Measurements from ENCODE around the gene STBD1. TPM values are rescaled to one million over a fixed set of nuclear protein-coding genes. Genes with fewer than 3 reads are reported as not detected.

STBD1 gene
- total RNA-seq, 1 experiment from 2014 or later, result 3.7 TPM

DNA sequence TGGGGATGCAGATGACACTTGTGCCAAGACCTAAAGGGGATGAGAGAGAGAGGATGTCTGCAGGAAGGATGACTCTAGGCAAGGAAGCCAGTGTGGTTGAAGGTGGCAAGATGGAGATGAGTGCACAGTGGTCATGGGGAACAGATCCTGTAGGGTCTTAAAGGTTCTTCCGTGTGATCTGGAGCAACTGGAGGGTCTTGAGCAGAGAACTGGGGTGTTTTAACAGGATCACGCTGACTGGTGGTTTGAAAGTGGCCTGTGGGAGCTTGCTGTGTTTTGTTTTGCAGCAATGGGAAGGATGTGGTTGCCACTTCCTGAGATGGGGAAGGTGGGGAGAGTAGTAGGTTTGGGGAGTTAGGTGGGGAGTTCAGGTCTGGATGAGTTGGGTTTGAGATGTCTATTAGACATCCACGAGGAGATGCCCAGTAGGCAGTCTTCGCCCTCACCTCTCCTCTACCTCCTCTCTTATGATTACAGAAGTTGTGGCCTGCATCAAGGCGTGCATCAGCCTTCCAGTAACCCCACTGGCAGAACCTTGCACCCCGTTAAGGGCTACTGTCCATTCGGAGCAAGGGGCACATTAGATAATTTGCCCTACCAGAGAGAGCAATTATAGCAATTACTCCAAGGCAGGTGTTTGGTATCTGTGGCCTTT, 1.4 kb upstream of the STBD1 start:
- no peak for DNase-seq (ENCODE audit: unreplicated experiment)
- POLR2A ChIA-PET, result interaction anchor here (0.5 to 4.8 kb wide), 23 partner anchors 21 to 852 kb away, joined by 3 to 76 read pairs (median 5); partner anchors contain the start of genes CCNG2, NUP54, SCARB2 and SHROOM3
- intact Hi-C loops (cut with micrococcal nuclease), result loop anchor here (5.0 to 10.0 kb wide), 3 partner anchors 93 to 200 kb away; partner anchors contain the start of gene SCARB2
- TF ChIP-seq, protein P1, sequence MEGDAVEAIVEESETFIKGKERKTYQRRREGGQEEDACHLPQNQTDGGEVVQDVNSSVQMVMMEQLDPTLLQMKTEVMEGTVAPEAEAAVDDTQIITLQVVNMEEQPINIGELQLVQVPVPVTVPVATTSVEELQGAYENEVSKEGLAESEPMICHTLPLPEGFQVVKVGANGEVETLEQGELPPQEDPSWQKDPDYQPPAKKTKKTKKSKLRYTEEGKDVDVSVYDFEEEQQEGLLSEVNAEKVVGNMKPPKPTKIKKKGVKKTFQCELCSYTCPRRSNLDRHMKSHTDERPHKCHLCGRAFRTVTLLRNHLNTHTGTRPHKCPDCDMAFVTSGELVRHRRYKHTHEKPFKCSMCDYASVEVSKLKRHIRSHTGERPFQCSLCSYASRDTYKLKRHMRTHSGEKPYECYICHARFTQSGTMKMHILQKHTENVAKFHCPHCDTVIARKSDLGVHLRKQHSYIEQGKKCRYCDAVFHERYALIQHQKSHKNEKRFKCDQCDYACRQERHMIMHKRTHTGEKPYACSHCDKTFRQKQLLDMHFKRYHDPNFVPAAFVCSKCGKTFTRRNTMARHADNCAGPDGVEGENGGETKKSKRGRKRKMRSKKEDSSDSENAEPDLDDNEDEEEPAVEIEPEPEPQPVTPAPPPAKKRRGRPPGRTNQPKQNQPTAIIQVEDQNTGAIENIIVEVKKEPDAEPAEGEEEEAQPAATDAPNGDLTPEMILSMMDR (IDR thresholded peaks at IDR 0.05; ENCODE audit: unreplicated experiment), result no peak
- Mint-ChIP-seq H3K4me3 (ENCODE audit: unreplicated experiment) (peak overlapping the region; percentile 94), H3K9me3 (ENCODE audit: unreplicated experiment) (no peaks in the 10 kb centered on the region), H3K27ac (ENCODE audit: low read depth, unreplicated experiment) (no peak overlapping the region), H3K4me1 (ENCODE audit: insufficient read depth, unreplicated experiment) (peaks cover 44% of the 10 kb centered on the region), H3K36me3 (ENCODE audit: insufficient read depth, unreplicated experiment) (peaks cover 18% of the 10 kb centered on the region), H3K27me3 (ENCODE audit: insufficient read depth, unreplicated experiment) (no peaks in the 10 kb centered on the region)
- BruUV-seq (replicated peaks), result no TSS peak
- CTCF ChIA-PET, result interaction anchor here (0.5 to 5.3 kb wide), 9 partner anchors 26 to 309 kb away, joined by 3 to 50 read pairs (median 5); no protein-coding TSS in a partner anchor

DNA sequence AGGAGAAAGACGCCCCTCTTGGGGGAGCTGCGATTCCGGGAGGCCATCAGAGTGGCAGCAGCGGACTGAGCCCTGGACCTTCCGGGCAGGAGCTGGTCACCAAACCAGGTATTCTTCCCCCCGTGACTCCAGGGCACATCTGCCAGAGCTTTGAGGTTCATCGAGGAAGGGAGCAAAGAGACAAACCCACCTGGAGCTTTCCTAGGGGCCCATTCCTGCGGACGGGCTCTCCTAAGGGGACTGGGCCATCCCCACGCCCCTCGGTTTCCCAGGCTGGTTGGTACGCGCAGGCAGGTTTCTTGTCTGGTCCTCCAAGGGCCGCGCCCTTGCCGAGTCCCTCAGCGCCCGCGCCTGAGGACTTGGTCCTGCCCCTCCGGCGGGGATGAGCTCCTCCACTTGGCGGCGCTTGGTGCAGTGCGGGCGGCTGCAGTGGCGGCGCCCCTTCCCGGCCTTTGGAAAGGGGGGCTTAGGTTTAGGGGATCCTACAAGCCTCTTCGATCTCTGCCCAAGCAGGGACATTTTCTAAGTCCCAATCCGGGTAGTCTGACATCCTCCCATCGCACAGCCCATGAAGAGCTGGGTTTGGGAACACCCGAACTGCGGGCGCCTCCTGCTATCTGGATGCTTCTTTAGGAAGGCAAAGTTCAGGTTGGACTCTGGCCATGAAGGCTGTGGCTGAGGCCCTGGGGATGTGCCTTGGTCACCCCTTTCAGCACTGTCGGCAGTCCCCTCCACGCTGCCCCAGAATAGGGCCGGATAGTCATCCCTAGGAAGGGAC, 538 bp downstream of the STBD1 start:
- H3K4me3 Mint-ChIP-seq (ENCODE audit: unreplicated experiment), result peak overlapping the region; percentile 94
- peaks cover 33% of the 10 kb centered on the region for H3K4me1 Mint-ChIP-seq (ENCODE audit: insufficient read depth, unreplicated experiment)
- POLR2A ChIA-PET, result interaction anchor here (0.6 to 4.8 kb wide), 38 partner anchors 10 to 1999 kb away, joined by 3 to 76 read pairs (median 4); partner anchors contain the start of genes EPGN, FAM47E, NUP54 and SCARB2
- BruUV-seq (replicated peaks), result TSS peak; percentile 13
- intact Hi-C loops (cut with micrococcal nuclease), result loop anchor here (1.0 to 10.0 kb wide), 6 partner anchors 56 to 198 kb away; partner anchors contain the start of genes FAM47E and SCARB2
- TF ChIP-seq, protein P1 (IDR thresholded peaks at IDR 0.05; ENCODE audit: unreplicated experiment), result peak; percentile 19
- H3K9me3 Mint-ChIP-seq (ENCODE audit: unreplicated experiment), result no peaks in the 10 kb centered on the region
- peak overlapping the region; percentile 66 for H3K27ac Mint-ChIP-seq (ENCODE audit: low read depth, unreplicated experiment)
- no peaks in the 10 kb centered on the region for H3K27me3 Mint-ChIP-seq (ENCODE audit: insufficient read depth, unreplicated experiment)
- DNase-seq (ENCODE audit: unreplicated experiment), result peak; percentile 70
- CTCF ChIA-PET, result interaction anchor here (0.6 to 5.3 kb wide), 29 partner anchors 11 to 1051 kb away, joined by 3 to 50 read pairs (median 4); no protein-coding TSS in a partner anchor
- peaks cover 20% of the 10 kb centered on the region for H3K36me3 Mint-ChIP-seq (ENCODE audit: insufficient read depth, unreplicated experiment)

DNA sequence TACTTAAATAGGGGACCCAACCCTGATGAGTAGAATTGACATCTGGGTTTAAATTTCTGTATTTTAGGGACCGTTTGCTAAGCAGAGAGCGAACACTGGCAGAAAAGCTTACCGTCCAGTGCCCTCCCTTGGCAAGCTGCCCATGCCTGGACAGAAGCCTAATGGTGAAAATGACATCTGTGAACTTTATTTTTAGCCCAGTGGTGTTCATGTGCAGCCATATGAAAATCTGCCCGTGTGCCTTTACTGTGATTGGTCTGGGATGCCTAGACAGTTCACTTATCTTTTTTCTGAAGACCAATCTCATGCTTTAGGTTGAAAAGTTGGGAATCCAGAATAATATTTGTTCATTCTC, 1.1 kb downstream of the STBD1 start:
- H3K27ac Mint-ChIP-seq (ENCODE audit: low read depth, unreplicated experiment), result no peak overlapping the region
- no TSS peak for BruUV-seq (replicated peaks)
- ChIA-PET POLR2A (interaction anchor here (0.6 to 4.8 kb wide), 24 partner anchors 13 to 1392 kb away, joined by 3 to 76 read pairs (median 4); partner anchors contain the start of genes FAM47E, SCARB2 and SHROOM3), CTCF (interaction anchor here (0.6 to 5.3 kb wide), 19 partner anchors 10 to 197 kb away, joined by 3 to 50 read pairs (median 6); no protein-coding TSS in a partner anchor)
- H3K9me3 Mint-ChIP-seq (ENCODE audit: unreplicated experiment), result no peaks in the 10 kb centered on the region
- H3K4me1 Mint-ChIP-seq (ENCODE audit: insufficient read depth, unreplicated experiment), result peaks cover 27% of the 10 kb centered on the region
- no peak for DNase-seq (ENCODE audit: unreplicated experiment)
- TF ChIP-seq, protein P1 (IDR thresholded peaks at IDR 0.05; ENCODE audit: unreplicated experiment), result no peak
- intact Hi-C loops (cut with micrococcal nuclease), result loop anchor here (1.0 to 10.0 kb wide), 5 partner anchors 57 to 197 kb away; partner anchors contain the start of genes FAM47E and SCARB2
- peaks cover 20% of the 10 kb centered on the region for H3K36me3 Mint-ChIP-seq (ENCODE audit: insufficient read depth, unreplicated experiment)
- H3K27me3 Mint-ChIP-seq (ENCODE audit: insufficient read depth, unreplicated experiment), result no peaks in the 10 kb centered on the region
- peak overlapping the region; percentile 94 for H3K4me3 Mint-ChIP-seq (ENCODE audit: unreplicated experiment)

Measured in MCF 10A (cell line).